ENCODE results near the gene SLCO1B1.
"Not testable (repeated sequence)": the region's sequence is repeated elsewhere in the genome, so short reads cannot be mapped to it uniquely, and the experiment has no call there.

Gene SLCO1B1

GRCh38 chr12:21130998-21131397, at the start of gene SLCO1B1:
Gene SLCO1B1 (plus strand): TSS chr12:21131194. CDS start chr12:21141575, 10,381 bp downstream.
- no peak for TF ChIP-seq CTCF (IDR thresholded peaks at IDR 0.05; ENCODE audit: low read depth, low read length)
- no peak within 1 kb of the TSS for H3K4me3 ChIP-seq (ENCODE audit: low read depth, low read length)

- not testable (repeated sequence) for H3K4me3 ChIP-seq (ENCODE audit: low read depth, low read length)
Observed at GRCh38 chr12:21084753-21085152, 46.2 kb upstream of the SLCO1B1 start.

- TF ChIP-seq CTCF (IDR thresholded peaks at IDR 0.05; ENCODE audit: low read depth, low read length), result no peak
- no peak overlapping the region for H3K4me3 ChIP-seq (ENCODE audit: low read depth, low read length)
Observed at GRCh38 chr12:21111732-21112131, 19.3 kb upstream of the SLCO1B1 start.

- no peak for TF ChIP-seq CTCF (IDR thresholded peaks at IDR 0.05; ENCODE audit: low read depth, low read length)
- no peak overlapping the region for H3K4me3 ChIP-seq (ENCODE audit: low read depth, low read length)
Observed at GRCh38 chr12:21113266-21113665, 17.7 kb upstream of the SLCO1B1 start.

- TF ChIP-seq CTCF (IDR thresholded peaks at IDR 0.05; ENCODE audit: low read depth, low read length), result no peak
- no peak overlapping the region for H3K4me3 ChIP-seq (ENCODE audit: low read depth, low read length)
Observed at GRCh38 chr12:21117995-21118394, 13.0 kb upstream of the SLCO1B1 start.

GRCh38 chr12:21118760-21119159, 12.2 kb upstream of the SLCO1B1 start:
- no peak for TF ChIP-seq CTCF (IDR thresholded peaks at IDR 0.05; ENCODE audit: low read depth, low read length)
- no peak overlapping the region for H3K4me3 ChIP-seq (ENCODE audit: low read depth, low read length)

- TF ChIP-seq CTCF (IDR thresholded peaks at IDR 0.05; ENCODE audit: low read depth, low read length), result no peak
- H3K4me3 ChIP-seq (ENCODE audit: low read depth, low read length), result no peak overlapping the region
Observed at GRCh38 chr12:21129351-21129750, 1.6 kb upstream of the SLCO1B1 start.

- no peak overlapping the region for H3K4me3 ChIP-seq (ENCODE audit: low read depth, low read length)
- no peak for TF ChIP-seq CTCF (IDR thresholded peaks at IDR 0.05; ENCODE audit: low read depth, low read length)
Observed at GRCh38 chr12:21129906-21130305, 1.1 kb upstream of the SLCO1B1 start.

- H3K4me3 ChIP-seq (ENCODE audit: low read depth, low read length), result not testable (repeated sequence)
Observed at GRCh38 chr12:21137318-21137999, 6.5 kb downstream of the SLCO1B1 start.

Measured in WI38 (cell line).